Measurements from ENCODE around the gene LIMS2.

Gene LIMS2

GRCh38 chr2:127675331-127676261 lies at the start of gene LIMS2:
LIMS2 (minus strand) TSS chr2:127675530; CDS start chr2:127675024, 506 bp downstream.
- DNase-seq: no peak

- DNase-seq: no peak
These were observed 47.5 kb upstream of the LIMS2 start for GRCh38 chr2:127722807-127723206.

- no peak for DNase-seq
These were observed 46.6 kb upstream of the LIMS2 start for GRCh38 chr2:127721978-127722355.

- no peak for DNase-seq
These were observed 46.1 kb upstream of the LIMS2 start for GRCh38 chr2:127721311-127721977.

- no peak for DNase-seq
These were observed 44.2 kb upstream of the LIMS2 start for GRCh38 chr2:127719301-127720218.

- no peak for DNase-seq
These were observed 42.9 kb upstream of the LIMS2 start for GRCh38 chr2:127718271-127718670.

GRCh38 chr2:127715778-127716449 lies 40.6 kb upstream of the LIMS2 start:
- DNase-seq: no peak

GRCh38 chr2:127713562-127713961 lies 38.2 kb upstream of the LIMS2 start:
- no peak for DNase-seq

- no peak for DNase-seq
These were observed 37.7 kb upstream of the LIMS2 start for GRCh38 chr2:127712999-127713398.

GRCh38 chr2:127709336-127709735 lies 34.0 kb upstream of the LIMS2 start:
- DNase-seq: no peak

- no peak for DNase-seq
These were observed 32.7 kb upstream of the LIMS2 start for GRCh38 chr2:127707890-127708648.

GRCh38 chr2:127706215-127706990 lies 31.1 kb upstream of the LIMS2 start:
- DNase-seq: no peak

- DNase-seq: no peak
These were observed 30.2 kb upstream of the LIMS2 start for GRCh38 chr2:127705391-127706065.

GRCh38 chr2:127704641-127705390 lies 29.5 kb upstream of the LIMS2 start:
- DNase-seq: no peak

GRCh38 chr2:127703282-127703681 lies 28.0 kb upstream of the LIMS2 start:
- no peak for DNase-seq

- no peak for DNase-seq
These were observed 27.2 kb upstream of the LIMS2 start for GRCh38 chr2:127702395-127703009.

- DNase-seq: peak; percentile 51 to 73 (median 67)
These were observed 26.5 kb upstream of the LIMS2 start for GRCh38 chr2:127701651-127702394.

GRCh38 chr2:127701193-127701650 lies 25.9 kb upstream of the LIMS2 start, which contains the start of gene SFT2D3:
SFT2D3 (plus strand) TSS chr2:127701497; CDS start chr2:127701529, 32 bp downstream.
- peak; percentile 70 to 87 (median 80) for DNase-seq
